GM10266 (cell line): ENCODE measurements around the gene NXPE3.

Source experiments
- DNase-seq: peaks from one replicate; pipeline ENCODE4 v3.0.0; 2012; ENCODE audit errors: extremely low spot score
- CTCF ChIP-seq: IDR thresholded peaks from 2 replicates; pipeline ENCODE4 v1.5.1; 2012; ENCODE audit warnings: mild to moderate bottlenecking, low read depth; ENCODE audit not compliant: control insufficient read depth, insufficient read depth; ENCODE audit errors: missing control alignments

Gene NXPE3

GRCh38 chr3:101829437-101829830 is 50.4 kb downstream of the NXPE3 start:
- DNase-seq = no peak
- TF ChIP-seq CTCF = no peak

- TF ChIP-seq CTCF = no peak
- no peak for DNase-seq
Measured at GRCh38 chr3:101829874-101830273, 50.9 kb downstream of the NXPE3 start.

GRCh38 chr3:101833446-101833974 is 54.5 kb downstream of the NXPE3 start:
- DNase-seq = no peak
- no peak for TF ChIP-seq CTCF

- DNase-seq = no peak
- TF ChIP-seq CTCF = no peak
Measured at GRCh38 chr3:101835676-101836075, 56.7 kb downstream of the NXPE3 start.

GRCh38 chr3:101836160-101836559 is 57.1 kb downstream of the NXPE3 start:
- no peak for DNase-seq
- no peak for TF ChIP-seq CTCF

GRCh38 chr3:101836652-101837598 is 57.9 kb downstream of the NXPE3 start:
- TF ChIP-seq CTCF = no peak
- no peak for DNase-seq

- TF ChIP-seq CTCF = no peak
- DNase-seq = no peak
Measured at GRCh38 chr3:101838691-101839090, 59.7 kb downstream of the NXPE3 start.
